Cerebellar nuclear complex (tissue), 1 donor: ENCODE results near the gene PRR5.
"Not testable (repeated sequence)": the region's sequence is repeated elsewhere in the genome, so short reads cannot be mapped to it uniquely, and the experiment has no call there.

Experiments used
- DNase-seq, 2 experiments: peaks; one replicate each; lab custom pipeline; 2025; lab: John Stamatoyannopoulos, UW

Gene PRR5

GRCh38 chr22:44734801-44735517, 33.0 kb downstream of the PRR5 start:
- no peak for DNase-seq

DNA sequence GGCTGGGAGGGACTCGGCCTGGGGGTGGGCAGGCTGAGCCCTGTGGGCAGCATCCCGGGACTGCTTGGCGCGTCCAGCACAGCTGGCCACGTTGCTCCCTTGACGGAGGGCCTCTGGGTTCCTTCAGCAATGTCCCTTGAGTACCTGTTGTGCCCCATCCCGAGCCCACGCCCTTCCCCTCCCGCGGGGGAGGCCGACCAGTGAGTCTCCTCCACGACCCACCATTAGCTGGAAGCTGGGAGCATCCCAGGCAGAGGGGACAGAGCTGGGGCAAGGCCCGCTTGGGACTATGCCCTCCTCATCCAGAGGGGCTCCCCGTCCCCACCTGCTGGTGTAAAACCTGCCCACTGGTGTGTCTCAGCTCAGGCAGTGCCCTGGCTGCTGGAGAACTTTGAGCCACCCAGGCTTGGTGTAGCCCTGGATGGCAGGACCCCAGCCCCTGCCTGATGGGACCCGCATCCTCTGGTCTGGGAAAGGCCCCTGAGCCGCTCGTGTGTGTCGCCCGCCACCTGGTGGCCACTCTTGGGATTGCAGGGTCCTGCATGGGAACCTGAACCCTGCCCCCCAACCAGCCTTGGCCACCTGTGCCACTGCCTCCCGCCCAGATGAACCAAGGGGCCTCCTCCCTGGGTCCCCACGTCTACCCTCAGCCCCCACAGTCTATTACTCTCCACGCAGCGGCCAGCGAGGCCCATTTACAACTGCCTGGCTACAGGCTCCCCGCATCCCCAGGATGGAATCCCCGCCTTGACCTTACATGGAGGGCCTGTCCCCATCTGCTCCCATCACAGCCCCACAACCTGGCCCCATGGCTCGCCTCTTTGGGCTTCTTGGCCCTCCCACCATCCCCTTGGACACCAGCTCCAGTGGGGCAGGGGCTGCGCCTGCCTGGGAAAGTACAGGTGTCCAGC, 33.8 kb downstream of the PRR5 start:
- DNase-seq, result no peak

GRCh38 chr22:44736581-44737405, 34.8 kb downstream of the PRR5 start:
- DNase-seq, result no peak

GRCh38 chr22:44737406-44738346, 35.7 kb downstream of the PRR5 start:
- DNase-seq, result no peak

GRCh38 chr22:44738347-44738715, 36.3 kb downstream of the PRR5 start:
- no peak for DNase-seq

DNA sequence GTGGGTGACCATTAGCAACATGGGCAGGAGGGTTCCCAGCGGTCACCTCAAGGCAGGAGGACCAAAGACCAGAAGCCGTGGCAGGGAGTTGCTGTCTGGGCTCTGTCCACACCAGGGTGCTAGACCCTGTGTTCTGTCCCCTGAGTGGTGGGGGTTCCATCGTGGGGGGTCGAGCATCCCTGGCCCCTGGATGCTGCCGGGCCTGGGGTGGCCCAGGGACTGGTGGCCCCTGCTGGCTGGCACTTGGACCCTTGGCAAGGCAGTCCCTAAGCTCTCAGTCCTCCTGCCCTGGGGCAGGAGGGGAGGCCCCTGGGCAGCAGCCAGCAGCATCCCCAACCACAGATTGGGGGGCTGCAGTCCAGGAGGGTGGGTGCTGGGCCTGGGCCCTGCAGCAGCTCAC, 37.0 kb downstream of the PRR5 start:
- no peak for DNase-seq

GRCh38 chr22:44739666-44740065, 37.7 kb downstream of the PRR5 start:
- not testable (repeated sequence) for DNase-seq

DNA sequence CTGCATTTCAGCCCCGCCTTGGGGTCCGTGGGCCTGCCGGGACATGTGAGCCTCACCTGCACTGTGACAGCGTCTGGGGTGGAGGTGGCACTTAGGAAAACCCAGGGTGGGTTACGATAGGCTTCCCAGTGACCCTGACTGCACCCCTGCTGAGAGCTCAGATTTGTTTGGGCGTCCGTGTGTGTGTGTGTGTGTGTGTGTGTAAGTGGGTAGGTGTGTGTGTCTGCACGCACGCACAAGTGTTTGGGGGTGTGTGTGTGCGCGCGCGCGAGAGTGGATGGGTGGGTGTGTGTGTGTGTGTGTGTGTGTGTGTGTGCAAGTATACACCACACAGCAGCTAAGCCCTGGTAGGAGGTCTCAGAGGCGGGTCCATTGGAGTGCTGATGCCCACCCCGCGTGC, 38.3 kb downstream of the PRR5 start:
- no peak for DNase-seq

GRCh38 chr22:44741929-44742328, 39.9 kb downstream of the PRR5 start:
- DNase-seq, result no peak

DNA sequence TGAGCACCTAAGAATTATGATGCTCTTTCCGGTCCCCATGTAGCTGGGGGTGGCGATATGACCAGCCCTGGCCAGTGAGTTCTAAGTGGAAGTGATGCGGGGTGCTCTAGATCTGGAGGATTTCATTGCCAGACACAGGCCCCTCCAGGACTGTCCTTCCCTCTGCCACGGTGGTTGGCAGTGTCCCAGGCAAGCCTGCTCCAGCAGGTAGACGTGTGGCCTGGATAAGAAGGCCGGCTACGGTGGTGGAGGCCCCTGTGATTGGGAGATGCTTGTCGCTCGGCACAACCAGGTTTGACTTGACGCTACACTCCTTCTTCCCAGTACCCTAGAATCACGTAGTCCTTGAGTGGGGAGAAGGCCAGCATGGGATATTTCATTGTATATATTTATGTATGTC, 41.2 kb downstream of the PRR5 start:
- DNase-seq, result no peak

GRCh38 chr22:44743804-44744211, 41.8 kb downstream of the PRR5 start:
- DNase-seq, result no peak

- no peak for DNase-seq
These were observed 44.1 kb downstream of the PRR5 start for GRCh38 chr22:44745853-44746789.

DNA sequence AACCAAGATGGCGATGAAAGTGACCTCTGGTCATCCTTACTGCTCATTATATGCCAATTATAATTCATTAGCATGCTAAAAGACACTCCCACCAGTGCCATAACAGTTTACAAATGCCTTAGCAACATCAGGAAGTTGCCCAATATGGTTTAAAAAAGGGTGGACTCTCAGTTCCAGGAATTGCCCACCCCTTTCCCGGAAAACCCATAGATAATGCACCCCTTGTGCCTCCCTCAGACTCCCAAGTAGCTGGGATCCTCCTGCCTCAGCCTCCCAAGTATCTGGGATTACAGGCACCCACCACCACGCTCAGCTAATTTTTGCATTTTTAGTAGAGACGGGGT, 45.8 kb downstream of the PRR5 start:
- not testable (repeated sequence) for DNase-seq

- DNase-seq, result no peak
These were observed 46.5 kb downstream of the PRR5 start for GRCh38 chr22:44748524-44748923.

DNA sequence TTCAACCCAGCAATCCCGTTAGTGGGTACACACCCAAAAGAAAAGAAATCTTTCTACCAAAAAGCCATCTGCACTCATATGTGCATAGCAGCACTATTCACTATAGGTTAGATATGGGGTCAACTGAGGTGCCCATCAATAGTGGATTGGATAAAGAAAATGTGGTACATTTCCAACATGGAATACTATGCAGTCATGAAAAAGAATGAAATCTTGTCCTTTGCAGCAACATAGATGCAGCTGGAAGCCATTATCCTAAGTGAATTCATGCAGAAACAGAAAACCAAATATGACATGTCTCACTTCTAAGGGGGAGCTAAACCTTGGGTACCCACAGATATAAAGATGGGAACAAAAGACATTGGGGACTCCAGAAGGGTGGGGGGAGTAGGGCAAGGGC, 48.5 kb downstream of the PRR5 start:
- no peak for DNase-seq

- no peak for DNase-seq
These were observed 50.5 kb downstream of the PRR5 start, which contains the start of gene ARHGAP8 for GRCh38 chr22:44752285-44753188. Gene ARHGAP8, plus strand, starts transcription at chr22:44752575. Its CDS starts 33,953 bp downstream, at chr22:44786528.

DNA sequence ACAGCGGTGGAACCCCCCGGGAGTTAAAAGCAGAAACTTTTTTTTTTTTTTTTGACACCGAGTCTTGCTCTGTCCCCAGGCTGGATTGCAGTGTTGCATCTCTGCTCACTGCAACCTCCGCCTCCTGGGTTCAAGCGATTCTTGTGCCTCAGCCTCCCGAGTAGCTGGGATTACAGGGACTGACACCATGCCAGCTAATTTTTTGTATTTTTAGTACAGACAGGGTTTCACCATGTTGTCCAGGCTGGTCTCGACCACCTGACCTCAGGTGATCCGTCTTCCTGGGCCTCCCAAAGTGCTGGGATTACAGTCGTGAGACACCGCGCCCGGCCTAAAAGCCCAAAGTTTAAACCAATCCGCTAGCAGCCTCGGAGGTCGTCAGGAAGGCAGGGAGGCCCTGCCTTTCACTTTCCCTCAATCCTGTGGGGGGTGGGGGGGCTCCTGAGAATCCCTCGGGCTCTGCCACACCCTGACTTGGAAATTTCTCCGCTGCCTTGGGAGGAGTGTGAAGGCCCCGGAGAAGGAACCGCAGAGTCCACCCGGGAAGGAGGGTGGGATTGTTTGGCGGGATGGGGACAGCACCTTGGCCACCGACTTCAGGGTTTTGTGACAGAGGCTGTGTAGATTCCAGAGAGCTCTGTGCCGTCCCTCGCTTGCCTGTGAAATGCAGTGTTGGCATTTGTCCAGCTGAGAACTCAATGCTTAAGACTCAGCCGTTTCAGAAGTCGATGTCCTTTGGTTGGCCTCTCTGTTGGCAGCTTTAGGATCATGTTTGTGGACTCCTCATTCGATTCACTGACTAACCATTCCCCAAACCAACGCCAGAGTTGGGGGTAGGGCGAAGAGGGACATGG, 51.4 kb downstream of the PRR5 start:
- DNase-seq, result no peak

GRCh38 chr22:44754998-44755397, 53.0 kb downstream of the PRR5 start:
- DNase-seq, result no peak
